ENCODE measurements around the gene SLC45A2.

- TF ChIP-seq POLR2A (IDR thresholded peaks at IDR 0.05) (no peak), POLR2AphosphoS5 (IDR thresholded peaks at IDR 0.05) (no peak)
These were observed 27.0 kb upstream of the SLC45A2 start for GRCh38 chr5:34011536-34011935.

All from breast epithelium (tissue), 3 donors.